ENCODE results near the gene EXOC6B.

The EXOC6B gene

GRCh38 chr2:72793798-72794440, 31.9 kb downstream of the EXOC6B start:
- peak; percentile 84 for FAIRE-seq
- TF ChIP-seq POLR2A (IDR thresholded peaks at IDR 0.05; ENCODE audit: low read depth, low read length) = no peak
- DNase-seq (ENCODE audit: insufficient read length, low spot score) = no peak

DNA sequence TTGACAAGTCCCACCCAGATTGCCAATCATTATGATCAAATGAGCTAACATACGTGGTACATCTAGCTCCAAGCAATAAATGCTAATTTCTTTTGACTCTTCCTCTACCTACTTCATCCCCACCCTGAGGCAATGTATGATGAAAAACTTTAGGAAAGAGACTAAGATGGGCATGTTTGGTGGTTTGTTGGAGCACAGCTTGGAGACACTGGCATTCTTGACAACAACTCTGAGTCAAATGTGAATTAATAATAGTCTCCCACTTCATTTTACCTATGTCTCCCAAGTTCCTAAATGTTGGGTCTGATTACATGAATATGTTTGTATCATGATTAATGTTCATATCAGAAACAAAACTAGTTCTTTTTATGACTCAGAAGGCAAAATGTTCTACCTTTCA, 36.6 kb downstream of the EXOC6B start:
- TF ChIP-seq POLR2A (IDR thresholded peaks at IDR 0.05; ENCODE audit: low read depth, low read length) = no peak
- DNase-seq (ENCODE audit: insufficient read length, low spot score) = no peak
- no peak for FAIRE-seq

DNA sequence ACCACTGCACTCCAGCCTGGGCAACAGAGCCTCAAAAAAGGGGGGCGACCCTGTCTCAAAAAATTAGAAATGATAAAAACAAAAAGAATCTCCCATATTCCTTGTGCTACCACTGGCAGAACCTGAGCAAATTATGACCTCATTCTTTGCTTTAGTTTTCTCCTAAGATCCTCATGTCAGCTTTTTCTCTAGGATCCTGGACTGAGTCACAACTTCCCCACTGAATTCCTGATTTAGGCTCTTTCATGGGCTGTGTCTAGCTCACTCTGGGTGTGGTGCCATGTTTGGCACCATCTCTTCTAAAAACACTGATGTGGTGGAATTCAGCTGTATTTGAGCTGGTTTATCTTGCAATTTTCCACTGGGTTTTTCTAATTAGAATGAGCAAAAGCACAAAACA, 37.1 kb downstream of the EXOC6B start:
- FAIRE-seq (peak; percentile 97), DNase-seq (ENCODE audit: insufficient read length, low spot score) (peak; percentile 51)
- TF ChIP-seq POLR2A (IDR thresholded peaks at IDR 0.05; ENCODE audit: low read depth, low read length) = no peak

- no peak for TF ChIP-seq POLR2A (IDR thresholded peaks at IDR 0.05; ENCODE audit: low read depth, low read length)
- FAIRE-seq = no peak
- DNase-seq (ENCODE audit: insufficient read length, low spot score) = no peak
Measured at GRCh38 chr2:72785517-72785916, 40.3 kb downstream of the EXOC6B start.

DNA sequence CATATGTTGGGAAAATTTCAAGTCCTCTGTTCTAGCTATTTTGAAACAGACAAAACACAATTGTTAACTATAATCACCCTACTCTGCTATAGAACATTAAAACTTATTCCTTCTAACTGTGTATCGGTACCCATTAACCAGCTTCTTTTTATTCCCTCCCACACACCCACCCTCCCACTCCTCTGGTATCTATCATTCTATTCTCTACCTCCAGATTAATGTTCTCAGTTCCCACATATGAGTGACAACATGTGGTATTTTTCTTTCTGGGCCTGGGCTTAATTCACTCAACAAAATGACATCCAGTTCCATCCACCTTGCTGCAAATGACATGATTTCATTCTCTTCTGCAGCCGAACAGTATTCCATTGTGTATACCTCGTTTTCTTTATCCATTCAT, 43.3 kb downstream of the EXOC6B start:
- DNase-seq (ENCODE audit: insufficient read length, low spot score) = no peak
- no peak for TF ChIP-seq POLR2A (IDR thresholded peaks at IDR 0.05; ENCODE audit: low read depth, low read length)
- FAIRE-seq = no peak

DNA sequence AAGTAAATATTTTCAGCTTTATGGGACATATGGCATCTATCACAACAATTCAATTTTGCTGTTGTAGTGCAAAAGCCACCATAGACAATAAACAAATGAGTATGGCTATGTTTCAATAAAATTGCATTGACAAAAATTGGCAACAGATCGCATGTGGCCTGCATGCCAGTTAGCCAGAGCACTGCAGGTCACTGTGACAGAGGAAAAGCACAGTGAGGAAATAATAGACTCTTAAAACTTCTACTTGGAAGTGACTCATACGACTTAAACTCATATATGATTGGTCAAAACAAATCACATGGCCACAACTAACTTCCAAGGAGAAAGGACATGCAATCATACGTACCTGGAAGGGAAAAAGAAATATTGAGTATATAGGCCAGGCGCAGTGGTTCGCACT, 44.4 kb downstream of the EXOC6B start:
- TF ChIP-seq POLR2A (IDR thresholded peaks at IDR 0.05; ENCODE audit: low read depth, low read length) = no peak
- FAIRE-seq (peak; percentile 72), DNase-seq (ENCODE audit: insufficient read length, low spot score) (no peak)

DNA sequence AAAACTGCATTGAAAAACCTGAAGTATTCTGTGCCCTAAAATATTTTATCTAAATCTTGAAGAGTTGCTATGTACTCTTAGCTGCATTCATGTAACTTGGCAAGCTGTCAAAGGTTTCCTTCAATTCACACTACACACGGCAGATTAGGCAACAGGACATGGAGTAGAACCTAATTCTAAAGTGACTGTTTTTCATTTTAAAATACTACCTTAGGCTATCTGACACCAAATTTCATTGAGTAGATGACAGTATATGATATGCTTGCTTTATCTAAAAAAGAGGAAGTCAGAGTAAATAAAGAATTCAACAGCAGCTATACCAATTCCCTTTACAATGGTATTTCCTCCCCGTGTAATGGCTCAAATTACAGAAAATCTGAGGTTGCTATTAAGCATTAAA, 45.4 kb downstream of the EXOC6B start:
- FAIRE-seq = peak; percentile 84
- DNase-seq (ENCODE audit: insufficient read length, low spot score) = no peak

GRCh38 chr2:72779495-72779894, 46.3 kb downstream of the EXOC6B start:
- DNase-seq (ENCODE audit: insufficient read length, low spot score) (no peak), FAIRE-seq (no peak)
- TF ChIP-seq POLR2A (IDR thresholded peaks at IDR 0.05; ENCODE audit: low read depth, low read length) = no peak

More for the DNA sequence above, 45.4 kb downstream of the EXOC6B start:
- no peak for TF ChIP-seq POLR2A (IDR thresholded peaks at IDR 0.05; ENCODE audit: low read depth, low read length)

DNA sequence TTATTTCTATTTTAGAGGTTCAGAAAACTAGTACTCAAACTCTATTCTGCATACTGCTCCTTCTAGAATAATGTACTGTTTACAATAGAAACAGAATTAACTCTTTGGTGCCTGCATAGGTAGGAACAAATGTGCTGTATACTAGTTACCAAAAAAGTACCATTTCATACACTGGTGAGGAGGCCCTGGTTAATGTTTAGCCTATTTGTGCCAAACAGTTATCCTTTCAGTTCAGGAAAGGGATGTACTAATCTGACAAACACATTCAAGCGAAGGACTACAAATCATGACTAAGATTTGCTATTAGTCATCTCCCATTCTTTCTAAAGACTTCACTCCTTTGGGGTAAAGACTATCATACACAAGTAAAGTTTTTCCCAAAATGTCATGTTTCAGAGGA, 47.4 kb downstream of the EXOC6B start:
- TF ChIP-seq POLR2A (IDR thresholded peaks at IDR 0.05; ENCODE audit: low read depth, low read length) = no peak
- peak; percentile 95 for FAIRE-seq
- no peak for DNase-seq (ENCODE audit: insufficient read length, low spot score)

DNA sequence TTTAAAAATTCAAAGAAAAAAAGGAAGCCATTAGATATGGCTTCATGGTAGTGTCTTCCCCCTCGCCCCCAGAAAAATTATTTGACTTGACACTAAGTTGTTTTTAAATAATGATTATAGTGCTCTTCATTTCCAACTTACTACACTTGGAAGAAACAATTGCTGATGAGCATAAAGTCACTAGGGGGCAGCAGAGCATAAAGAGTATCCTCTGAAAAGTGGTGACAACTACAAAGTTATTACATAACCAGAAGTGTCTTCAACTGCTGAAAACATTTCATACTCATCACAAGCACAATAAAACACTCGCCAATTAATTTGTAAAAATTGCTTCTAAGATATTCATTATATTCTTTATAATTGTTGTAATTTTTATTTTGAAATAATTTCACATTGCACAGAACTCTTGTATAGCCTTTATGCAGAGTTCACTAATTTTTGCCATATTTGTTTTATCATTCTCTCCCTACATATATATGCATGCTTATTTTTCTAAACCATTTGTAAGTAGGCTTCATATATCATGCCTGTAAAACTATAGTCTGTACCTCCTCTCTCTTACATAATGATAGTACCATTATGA, 54.9 kb downstream of the EXOC6B start:
- FAIRE-seq (peak; percentile 94), DNase-seq (ENCODE audit: insufficient read length, low spot score) (no peak)
- TF ChIP-seq POLR2A (IDR thresholded peaks at IDR 0.05; ENCODE audit: low read depth, low read length) = no peak

DNA sequence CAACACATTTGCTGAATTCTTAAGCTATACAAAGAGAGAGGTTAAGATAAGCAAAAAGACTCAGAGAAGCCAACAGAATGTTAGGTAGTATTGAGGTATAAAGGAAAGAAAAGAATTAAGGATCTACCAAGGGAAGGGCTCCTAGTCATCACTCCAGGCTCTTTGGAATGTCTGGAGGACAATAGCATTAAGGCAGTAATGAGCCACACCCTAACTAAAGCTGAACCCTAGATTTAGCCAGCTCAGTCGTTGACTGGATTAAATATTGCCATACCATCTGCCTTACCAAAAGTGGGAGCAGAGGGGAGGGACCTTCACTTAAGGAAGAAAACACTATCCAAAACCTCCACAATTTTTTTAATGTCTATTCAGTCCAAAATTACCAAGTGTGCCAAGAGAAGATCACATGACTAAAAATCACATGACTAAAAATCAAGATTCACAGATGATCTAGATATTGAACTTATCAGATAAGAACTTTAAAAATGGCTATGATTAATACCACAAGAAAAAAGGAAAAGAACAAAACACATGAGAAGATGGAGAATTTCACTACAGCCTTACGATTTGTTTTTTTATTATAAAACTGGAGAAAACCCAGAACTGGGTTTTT, 59.7 kb downstream of the EXOC6B start:
- TF ChIP-seq POLR2A (IDR thresholded peaks at IDR 0.05; ENCODE audit: low read depth, low read length) = no peak
- FAIRE-seq (no peak), DNase-seq (ENCODE audit: insufficient read length, low spot score) (no peak)

GRCh38 chr2:72762276-72762675, 63.6 kb downstream of the EXOC6B start:
- FAIRE-seq (no peak), DNase-seq (ENCODE audit: insufficient read length, low spot score) (no peak)

DNA sequence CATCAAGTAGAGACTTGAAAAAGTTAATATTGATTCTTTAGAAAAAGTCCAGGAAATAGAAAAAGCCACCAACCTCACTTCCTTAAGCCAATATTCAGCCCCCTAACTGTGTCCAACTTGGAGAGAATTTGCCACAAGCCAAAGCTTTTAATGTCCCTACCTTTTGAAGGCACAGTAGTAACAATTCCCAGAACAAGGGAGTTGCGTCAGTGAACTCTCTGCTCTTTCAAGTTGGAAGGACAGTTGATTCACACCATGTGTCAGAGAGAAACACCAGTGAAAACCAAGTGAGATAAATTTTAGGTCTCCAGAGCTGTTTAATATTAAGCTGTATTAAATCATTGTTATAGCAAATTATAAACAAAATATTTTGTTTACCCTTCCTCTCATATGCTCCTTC, 66.1 kb downstream of the EXOC6B start:
- no peak for DNase-seq (ENCODE audit: insufficient read length, low spot score)
- FAIRE-seq = no peak
- no peak for TF ChIP-seq POLR2A (IDR thresholded peaks at IDR 0.05; ENCODE audit: low read depth, low read length)

More at GRCh38 chr2:72762276-72762675, 63.6 kb downstream of the EXOC6B start:
- no peak for TF ChIP-seq POLR2A (IDR thresholded peaks at IDR 0.05; ENCODE audit: low read depth, low read length)

GRCh38 chr2:72757177-72757775, 68.6 kb downstream of the EXOC6B start:
- no peak for TF ChIP-seq POLR2A (IDR thresholded peaks at IDR 0.05; ENCODE audit: low read depth, low read length)
- FAIRE-seq (no peak), DNase-seq (ENCODE audit: insufficient read length, low spot score) (no peak)
